ENCODE data around the gene RNASEH2B. TPM values are rescaled to one million over a fixed set of nuclear protein-coding genes. Genes with fewer than 3 reads are reported as not detected.

Gene RNASEH2B
- total RNA-seq, 1 experiment from 2014 or later: 28.1 TPM

DNA sequence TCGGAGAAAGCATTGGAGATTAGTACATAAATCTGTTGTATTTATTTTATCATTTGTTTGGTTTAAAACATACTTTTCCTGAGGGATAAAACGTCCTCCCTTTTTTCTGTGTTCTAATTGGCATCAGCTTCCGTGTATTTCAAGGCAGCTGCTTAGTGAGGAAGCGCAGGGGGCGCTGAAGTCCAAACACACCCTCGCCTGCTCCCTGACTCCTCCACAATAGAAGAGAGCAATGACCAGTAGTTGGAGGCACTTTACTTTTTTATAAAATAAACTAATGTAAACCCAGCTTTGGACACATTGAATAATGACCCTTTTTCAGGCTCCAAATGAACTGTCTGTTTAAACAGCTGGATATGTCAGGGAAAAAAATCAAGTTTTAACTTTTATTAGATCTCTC lies 79.9 kb downstream of the RNASEH2B start:
- no peak for DNase-seq
- H3K27me3 Mint-ChIP-seq (ENCODE audit: unreplicated experiment): no peaks in the 10 kb centered on the region
- peaks cover 3% of the 10 kb centered on the region for H3K9me3 Mint-ChIP-seq (ENCODE audit: low read depth, unreplicated experiment)
- TF ChIP-seq, protein P1, sequence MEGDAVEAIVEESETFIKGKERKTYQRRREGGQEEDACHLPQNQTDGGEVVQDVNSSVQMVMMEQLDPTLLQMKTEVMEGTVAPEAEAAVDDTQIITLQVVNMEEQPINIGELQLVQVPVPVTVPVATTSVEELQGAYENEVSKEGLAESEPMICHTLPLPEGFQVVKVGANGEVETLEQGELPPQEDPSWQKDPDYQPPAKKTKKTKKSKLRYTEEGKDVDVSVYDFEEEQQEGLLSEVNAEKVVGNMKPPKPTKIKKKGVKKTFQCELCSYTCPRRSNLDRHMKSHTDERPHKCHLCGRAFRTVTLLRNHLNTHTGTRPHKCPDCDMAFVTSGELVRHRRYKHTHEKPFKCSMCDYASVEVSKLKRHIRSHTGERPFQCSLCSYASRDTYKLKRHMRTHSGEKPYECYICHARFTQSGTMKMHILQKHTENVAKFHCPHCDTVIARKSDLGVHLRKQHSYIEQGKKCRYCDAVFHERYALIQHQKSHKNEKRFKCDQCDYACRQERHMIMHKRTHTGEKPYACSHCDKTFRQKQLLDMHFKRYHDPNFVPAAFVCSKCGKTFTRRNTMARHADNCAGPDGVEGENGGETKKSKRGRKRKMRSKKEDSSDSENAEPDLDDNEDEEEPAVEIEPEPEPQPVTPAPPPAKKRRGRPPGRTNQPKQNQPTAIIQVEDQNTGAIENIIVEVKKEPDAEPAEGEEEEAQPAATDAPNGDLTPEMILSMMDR (IDR thresholded peaks at IDR 0.05; ENCODE audit: unreplicated experiment): no peak
- no peaks in the 10 kb centered on the region for H3K36me3 Mint-ChIP-seq (ENCODE audit: insufficient read depth, unreplicated experiment)
- H3K4me1 Mint-ChIP-seq (ENCODE audit: low read depth, unreplicated experiment): no peaks in the 10 kb centered on the region
- intact Hi-C loops (cut with micrococcal nuclease; ENCODE audit: unreplicated experiment): no loop called here
- CTCF ChIA-PET: interaction anchor here (0.8 kb wide), 1 partner anchor 339 kb away, joined by 3 read pairs; no protein-coding TSS in a partner anchor
- no peak overlapping the region for H3K27ac Mint-ChIP-seq (ENCODE audit: unreplicated experiment)
- no peak overlapping the region for H3K4me3 Mint-ChIP-seq (ENCODE audit: low read depth, unreplicated experiment)
- BruUV-seq (replicated peaks): no TSS peak

DNA sequence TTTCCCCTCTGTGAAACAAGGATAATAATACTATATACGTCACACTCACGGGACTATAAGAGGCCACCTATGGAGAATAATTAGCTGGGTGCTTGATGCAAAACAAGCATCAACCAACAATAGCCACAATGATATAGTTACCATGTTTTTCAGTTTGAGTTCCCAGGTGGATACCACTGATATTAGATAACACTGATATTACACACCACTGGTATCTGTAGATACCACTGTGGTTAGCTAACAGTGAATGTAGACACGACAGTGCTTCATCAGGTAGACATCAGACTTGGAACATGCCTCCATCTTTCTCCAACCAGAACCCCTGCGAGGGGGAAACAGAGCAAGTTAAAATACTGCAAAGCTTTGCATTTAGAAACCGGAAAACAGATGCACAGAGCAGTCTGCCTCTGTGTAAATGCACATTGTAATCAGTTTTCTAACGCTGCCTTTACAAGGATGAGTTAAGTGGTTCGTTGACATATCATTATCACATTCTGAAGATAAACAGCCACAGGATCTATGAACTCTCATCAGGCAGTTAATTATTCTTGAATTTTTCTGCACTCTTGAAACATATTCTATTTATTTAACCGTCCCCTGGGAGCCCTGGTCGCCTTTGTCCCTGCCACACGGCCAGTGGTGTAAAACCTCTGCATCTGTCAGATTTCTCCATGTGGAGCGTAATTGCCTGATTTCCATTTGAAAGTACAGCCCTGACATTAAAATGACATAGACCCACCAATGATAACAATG lies 80.7 kb downstream of the RNASEH2B start:
- peaks cover 3% of the 10 kb centered on the region for H3K9me3 Mint-ChIP-seq (ENCODE audit: low read depth, unreplicated experiment)
- no peak for DNase-seq
- CTCF ChIA-PET: interaction anchor here (0.6 to 0.8 kb wide), 2 partner anchors 338 to 1377 kb away, joined by 3 read pairs; no protein-coding TSS in a partner anchor
- TF ChIP-seq, protein P1 (IDR thresholded peaks at IDR 0.05; ENCODE audit: unreplicated experiment): no peak
- no peak overlapping the region for H3K27ac Mint-ChIP-seq (ENCODE audit: unreplicated experiment)
- H3K36me3 Mint-ChIP-seq (ENCODE audit: insufficient read depth, unreplicated experiment): no peaks in the 10 kb centered on the region
- no peak overlapping the region for H3K4me3 Mint-ChIP-seq (ENCODE audit: low read depth, unreplicated experiment)
- H3K4me1 Mint-ChIP-seq (ENCODE audit: low read depth, unreplicated experiment): no peaks in the 10 kb centered on the region
- H3K27me3 Mint-ChIP-seq (ENCODE audit: unreplicated experiment): no peaks in the 10 kb centered on the region
- no TSS peak for BruUV-seq (replicated peaks)
- intact Hi-C loops (cut with micrococcal nuclease; ENCODE audit: unreplicated experiment): no loop called here

DNA sequence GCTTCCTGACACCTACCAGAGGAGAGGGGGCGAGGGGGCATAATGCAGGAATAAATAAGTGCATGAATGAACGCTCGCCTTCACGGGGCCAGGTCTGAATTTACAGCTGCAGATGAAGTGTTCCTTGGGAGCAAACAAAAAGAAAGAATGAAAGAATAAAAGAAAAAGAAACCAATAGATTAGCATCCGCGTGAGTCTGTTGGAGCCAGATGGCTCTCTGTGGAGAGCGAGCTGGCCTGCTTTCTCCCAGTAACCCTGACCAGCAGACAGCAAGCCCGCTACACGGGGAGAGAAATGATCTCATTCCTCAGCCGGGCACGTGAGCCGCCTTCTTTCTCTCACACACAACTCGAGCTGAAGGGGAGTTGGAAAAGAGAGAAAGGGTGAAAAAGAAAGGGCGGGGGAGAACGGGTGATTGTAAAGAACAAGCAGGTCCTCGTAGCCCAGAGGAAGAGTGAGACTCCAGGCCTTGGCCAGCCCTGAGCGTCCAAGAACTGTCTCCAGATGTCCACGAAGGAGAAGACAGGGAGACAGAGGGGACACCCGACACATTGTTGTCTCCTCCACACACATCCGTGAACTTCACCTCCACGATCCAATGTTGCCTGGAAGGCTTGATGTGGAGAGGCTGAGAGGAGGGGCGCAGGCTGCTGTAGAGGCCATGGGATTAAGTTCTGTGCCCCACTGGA lies 81.4 kb downstream of the RNASEH2B start:
- CTCF ChIA-PET: no interaction called here
- Mint-ChIP-seq H3K36me3 (ENCODE audit: insufficient read depth, unreplicated experiment) (no peaks in the 10 kb centered on the region), H3K9me3 (ENCODE audit: low read depth, unreplicated experiment) (peaks cover 3% of the 10 kb centered on the region), H3K27me3 (ENCODE audit: unreplicated experiment) (no peaks in the 10 kb centered on the region), H3K4me1 (ENCODE audit: low read depth, unreplicated experiment) (no peaks in the 10 kb centered on the region), H3K27ac (ENCODE audit: unreplicated experiment) (no peak overlapping the region), H3K4me3 (ENCODE audit: low read depth, unreplicated experiment) (no peak overlapping the region)
- intact Hi-C loops (cut with micrococcal nuclease; ENCODE audit: unreplicated experiment): no loop called here
- no peak for DNase-seq
- BruUV-seq (replicated peaks): no TSS peak
- TF ChIP-seq, protein P1 (IDR thresholded peaks at IDR 0.05; ENCODE audit: unreplicated experiment): no peak

DNA sequence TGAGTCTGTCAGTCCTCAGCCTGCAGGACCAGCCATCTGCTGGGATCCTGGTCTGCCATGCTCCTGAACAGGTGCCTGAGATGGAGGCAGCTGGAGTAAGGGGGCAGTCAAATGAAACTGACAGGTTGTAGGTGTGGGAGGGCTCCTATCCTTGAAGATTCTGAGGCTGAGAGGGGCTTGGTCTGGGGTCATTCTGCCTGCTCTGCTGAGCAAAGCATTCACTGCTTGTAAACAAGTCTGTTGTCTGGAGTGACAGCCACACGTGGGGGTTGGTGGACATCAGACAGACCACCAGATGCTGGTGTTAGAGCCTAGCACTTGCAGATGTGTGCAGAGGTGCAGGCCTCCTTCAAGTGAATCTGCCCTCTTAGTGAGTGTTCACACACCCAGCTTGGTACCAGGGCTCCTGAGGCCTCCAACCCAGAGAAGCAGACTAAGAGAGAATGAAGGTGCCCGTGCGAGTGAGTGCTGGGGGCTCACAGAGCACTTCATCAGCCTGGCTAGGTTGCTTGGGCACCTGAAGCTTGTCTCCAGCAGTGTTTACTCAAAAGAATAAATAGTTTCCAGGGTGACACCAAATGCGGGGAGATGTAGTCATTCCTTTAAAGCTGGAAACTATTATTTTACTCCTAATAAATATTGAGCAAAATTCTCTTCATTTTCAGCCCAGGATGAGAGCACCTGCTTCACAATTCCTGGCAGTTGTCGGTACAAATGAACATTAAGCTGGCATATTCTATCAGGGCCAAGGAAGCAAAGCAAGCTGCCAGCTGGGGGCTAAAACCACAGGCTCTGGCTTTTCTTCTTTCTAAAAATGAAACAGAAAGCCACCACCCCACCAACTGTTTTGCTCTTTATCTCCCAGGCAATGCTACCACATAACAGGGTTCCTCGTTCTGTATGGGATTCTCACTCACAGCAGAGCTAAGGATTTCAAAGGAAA lies 82.3 kb downstream of the RNASEH2B start:
- Mint-ChIP-seq H3K9me3 (ENCODE audit: low read depth, unreplicated experiment) (peaks cover 3% of the 10 kb centered on the region), H3K4me3 (ENCODE audit: low read depth, unreplicated experiment) (no peak overlapping the region), H3K36me3 (ENCODE audit: insufficient read depth, unreplicated experiment) (no peaks in the 10 kb centered on the region), H3K27ac (ENCODE audit: unreplicated experiment) (no peak overlapping the region), H3K27me3 (ENCODE audit: unreplicated experiment) (no peaks in the 10 kb centered on the region), H3K4me1 (ENCODE audit: low read depth, unreplicated experiment) (no peaks in the 10 kb centered on the region)
- DNase-seq: no peak
- TF ChIP-seq, protein P1 (IDR thresholded peaks at IDR 0.05; ENCODE audit: unreplicated experiment): no peak
- CTCF ChIA-PET: no interaction called here
- intact Hi-C loops (cut with micrococcal nuclease; ENCODE audit: unreplicated experiment): no loop called here
- no TSS peak for BruUV-seq (replicated peaks)
